WTC11 (cell line): ENCODE data around the gene ZBTB18. TPM values are rescaled to one million over a fixed set of nuclear protein-coding genes. Genes with fewer than 3 reads are reported as not detected.

Experiments
- ATAC-seq: fragments of 200-7000 bp; cut with Tn5 transposase; 2 replicates; pipeline ENCODE4 v1.10.0; 2021; ENCODE audit warnings: mild to moderate bottlenecking, moderate library complexity
- CTCF ChIA-PET: fragments of 300-600 bp; sonication (Branson Sonifier 250); formaldehyde crosslinking; loops from one replicate; lab custom pipeline; 2021; ENCODE audit warnings: antibody characterized with exemption; lab: Charles Lee
- POLR2A ChIA-PET: fragments of 350-600 bp; sonication (Branson Sonifier 250); formaldehyde crosslinking; loops from one replicate; lab custom pipeline; 2021; ENCODE audit warnings: antibody characterized with exemption; lab: Charles Lee
- DNase-seq: peaks from one replicate; pipeline ENCODE4 v3.0.0; 2021; ENCODE audit warnings: low spot score
- H3K27ac Mint-ChIP-seq: 2 replicates; pipeline ENCODE4 v1.8.0; 2021; ENCODE audit warnings: mixed read lengths
- H3K27me3 Mint-ChIP-seq: 2 replicates; pipeline ENCODE4 v1.8.0; 2021; ENCODE audit warnings: low read depth, mild to moderate bottlenecking, moderate library complexity, mixed read lengths
- H3K36me3 Mint-ChIP-seq: 2 replicates; pipeline ENCODE4 v1.8.0; 2021; ENCODE audit warnings: mixed read lengths
- H3K4me1 Mint-ChIP-seq: 2 replicates; pipeline ENCODE4 v1.8.0; 2022; ENCODE audit warnings: mixed read lengths
- H3K4me3 Mint-ChIP-seq: 2 replicates; pipeline ENCODE4 v1.8.0; 2021; ENCODE audit warnings: mild to moderate bottlenecking, moderate library complexity, mixed read lengths
- H3K9me3 Mint-ChIP-seq: 2 replicates; pipeline ENCODE4 v1.8.0; 2021; ENCODE audit warnings: mixed read lengths
- ATF1 ChIP-seq: sonication (generic); formaldehyde crosslinking; IDR thresholded peaks from 2 replicates; pipeline ENCODE4 v1.8.1; 2023; ENCODE audit warnings: mild to moderate bottlenecking, moderate library complexity, missing genetic modification reagents
- CREB1 ChIP-seq: sonication (generic); formaldehyde crosslinking; IDR thresholded peaks from 2 replicates; pipeline ENCODE4 v1.8.0; 2023; ENCODE audit warnings: mild to moderate bottlenecking, missing genetic modification reagents
- ESRRA ChIP-seq: sonication (generic); formaldehyde crosslinking; IDR thresholded peaks from 2 replicates; pipeline ENCODE4 v1.8.1; 2022; ENCODE audit warnings: mild to moderate bottlenecking, missing genetic modification reagents, borderline replicate concordance
- GABPB1 ChIP-seq: sonication (generic); formaldehyde crosslinking; IDR thresholded peaks from 2 replicates; pipeline ENCODE4 v1.8.1; 2023; ENCODE audit warnings: mild to moderate bottlenecking, missing genetic modification reagents
- JAZF1 ChIP-seq: fragments of 250-450 bp; sonication (Bioruptor Pico); IDR thresholded peaks from 2 replicates; pipeline ENCODE4 v1.9.0; 2021; ENCODE audit warnings: moderate library complexity, mild to moderate bottlenecking, inconsistent platforms
- MYBL2 ChIP-seq: sonication (generic); formaldehyde crosslinking; IDR thresholded peaks from 2 replicates; pipeline ENCODE4 v1.8.1; 2023; ENCODE audit warnings: mild to moderate bottlenecking, moderate library complexity, missing genetic modification reagents
- TCF7 ChIP-seq: sonication (generic); formaldehyde crosslinking; IDR thresholded peaks from 2 replicates; pipeline ENCODE4 v1.8.0; 2022; ENCODE audit warnings: mild to moderate bottlenecking, low read depth, missing genetic modification reagents, moderate library complexity
- TP53 ChIP-seq: sonication (generic); formaldehyde crosslinking; IDR thresholded peaks from 2 replicates; pipeline ENCODE4 v1.8.1; 2023; ENCODE audit warnings: mild to moderate bottlenecking, missing genetic modification reagents
- USF1 ChIP-seq: sonication (generic); formaldehyde crosslinking; IDR thresholded peaks from 2 replicates; pipeline ENCODE4 v1.8.0; 2022; ENCODE audit warnings: mild to moderate bottlenecking, missing genetic modification reagents
- ZBTB21 ChIP-seq: sonication (generic); formaldehyde crosslinking; IDR thresholded peaks from 2 replicates; pipeline ENCODE4 v1.8.1; 2023; ENCODE audit warnings: mild to moderate bottlenecking, missing genetic modification reagents, borderline replicate concordance
- ZNF121 ChIP-seq: sonication (generic); formaldehyde crosslinking; IDR thresholded peaks from 2 replicates; pipeline ENCODE4 v1.8.0; 2023; ENCODE audit warnings: missing genetic modification reagents
- ZNF263 ChIP-seq: sonication (generic); formaldehyde crosslinking; IDR thresholded peaks from 2 replicates; pipeline ENCODE4 v1.8.1; 2022; ENCODE audit warnings: low read depth, mild to moderate bottlenecking, moderate library complexity, missing genetic modification reagents
- ZNF396 ChIP-seq: fragments of 250-450 bp; sonication (Bioruptor Pico); IDR thresholded peaks from 2 replicates; pipeline ENCODE4 v1.8.0; 2021; ENCODE audit warnings: mild to moderate bottlenecking, moderate library complexity, borderline replicate concordance
- ZNF425 ChIP-seq: fragments of 250-450 bp; sonication (Bioruptor Pico); conservative IDR thresholded peaks from 2 replicates; pipeline ENCODE4 v1.9.0; 2021; ENCODE audit warnings: mild to moderate bottlenecking
- total RNA-seq: library from RNA; stranded (reverse); gene quantifications from 3 replicates; pipeline ENCODE4 v1.2.3, GENCODE V29; 2021
- TF ChIP-seq, protein P1 (sequence below): sonication (generic); formaldehyde crosslinking; IDR thresholded peaks from 2 replicates; pipeline ENCODE4 v1.8.1; 2022; ENCODE audit warnings: low read depth, missing genetic modification reagents, borderline replicate concordance
- TF ChIP-seq, protein P2 (sequence below): sonication (generic); formaldehyde crosslinking; IDR thresholded peaks from 2 replicates; pipeline ENCODE4 v1.8.0; 2023; ENCODE audit warnings: missing genetic modification reagents, mild to moderate bottlenecking, borderline replicate concordance
- TF ChIP-seq, protein P3 (sequence below): sonication (generic); formaldehyde crosslinking; IDR thresholded peaks from 2 replicates; pipeline ENCODE4 v1.8.1; 2023; ENCODE audit warnings: mild to moderate bottlenecking, missing genetic modification reagents, borderline replicate concordance
- TF ChIP-seq, protein P4 (sequence below): sonication (generic); formaldehyde crosslinking; IDR thresholded peaks from 2 replicates; pipeline ENCODE4 v1.8.0; 2022; ENCODE audit warnings: mild to moderate bottlenecking, missing genetic modification reagents
- TF ChIP-seq, protein P5 (sequence below): sonication (generic); formaldehyde crosslinking; IDR thresholded peaks from 2 replicates; pipeline ENCODE4 v1.8.1; 2023; ENCODE audit warnings: mild to moderate bottlenecking, missing genetic modification reagents, moderate library complexity

ZBTB18 gene
- total RNA-seq, 1 experiment from 2014 or later, result 16.0 TPM

DNA sequence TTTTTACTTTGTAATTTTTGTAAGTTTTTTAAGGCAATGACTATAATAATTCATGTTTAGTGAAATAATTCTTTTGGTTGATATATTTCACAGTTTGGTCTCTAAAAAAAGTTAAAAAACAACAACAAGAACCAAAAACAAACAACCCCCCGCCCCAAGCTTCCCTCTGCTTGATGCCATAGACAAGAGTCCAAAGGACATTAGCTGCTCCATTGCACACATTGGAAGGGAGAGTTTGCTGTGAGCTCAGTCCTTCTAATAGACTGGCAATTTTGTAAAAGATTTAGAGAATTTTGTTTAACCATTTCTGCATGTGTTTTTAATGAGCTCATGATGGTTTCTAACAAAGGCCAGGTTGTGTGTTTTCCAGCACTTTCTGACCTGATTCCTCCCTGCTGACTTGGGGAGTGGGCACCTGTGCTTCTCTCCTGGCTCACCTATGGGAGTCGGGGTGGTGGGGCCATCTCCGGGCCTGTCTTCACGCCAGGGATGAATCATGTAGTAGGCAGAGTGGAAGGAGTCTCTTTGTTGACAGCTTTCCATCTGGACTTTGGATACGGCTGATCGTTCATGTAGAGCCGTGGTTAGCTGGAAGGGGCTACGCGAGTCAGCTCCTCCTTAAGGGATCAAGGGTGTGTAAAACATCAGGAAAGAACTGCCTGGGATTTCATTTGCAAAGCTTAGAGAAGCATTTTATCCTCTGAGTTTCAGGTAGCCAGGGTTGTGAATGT, 14.1 kb downstream of the ZBTB18 start (continued):
- TF ChIP-seq, protein P1, sequence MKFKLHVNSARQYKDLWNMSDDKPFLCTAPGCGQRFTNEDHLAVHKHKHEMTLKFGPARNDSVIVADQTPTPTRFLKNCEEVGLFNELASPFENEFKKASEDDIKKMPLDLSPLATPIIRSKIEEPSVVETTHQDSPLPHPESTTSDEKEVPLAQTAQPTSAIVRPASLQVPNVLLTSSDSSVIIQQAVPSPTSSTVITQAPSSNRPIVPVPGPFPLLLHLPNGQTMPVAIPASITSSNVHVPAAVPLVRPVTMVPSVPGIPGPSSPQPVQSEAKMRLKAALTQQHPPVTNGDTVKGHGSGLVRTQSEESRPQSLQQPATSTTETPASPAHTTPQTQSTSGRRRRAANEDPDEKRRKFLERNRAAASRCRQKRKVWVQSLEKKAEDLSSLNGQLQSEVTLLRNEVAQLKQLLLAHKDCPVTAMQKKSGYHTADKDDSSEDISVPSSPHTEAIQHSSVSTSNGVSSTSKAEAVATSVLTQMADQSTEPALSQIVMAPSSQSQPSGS (CRISPR knock-in tag), result no peak

- H3K9me3 Mint-ChIP-seq, result no peaks in the 10 kb centered on the region
- no peak for TF ChIP-seq ZNF263 (CRISPR knock-in tag)
- no peak for TF ChIP-seq ZNF396 (CRISPR knock-in tag)
- no peak for TF ChIP-seq USF1 (CRISPR knock-in tag)
- TF ChIP-seq, protein P2, sequence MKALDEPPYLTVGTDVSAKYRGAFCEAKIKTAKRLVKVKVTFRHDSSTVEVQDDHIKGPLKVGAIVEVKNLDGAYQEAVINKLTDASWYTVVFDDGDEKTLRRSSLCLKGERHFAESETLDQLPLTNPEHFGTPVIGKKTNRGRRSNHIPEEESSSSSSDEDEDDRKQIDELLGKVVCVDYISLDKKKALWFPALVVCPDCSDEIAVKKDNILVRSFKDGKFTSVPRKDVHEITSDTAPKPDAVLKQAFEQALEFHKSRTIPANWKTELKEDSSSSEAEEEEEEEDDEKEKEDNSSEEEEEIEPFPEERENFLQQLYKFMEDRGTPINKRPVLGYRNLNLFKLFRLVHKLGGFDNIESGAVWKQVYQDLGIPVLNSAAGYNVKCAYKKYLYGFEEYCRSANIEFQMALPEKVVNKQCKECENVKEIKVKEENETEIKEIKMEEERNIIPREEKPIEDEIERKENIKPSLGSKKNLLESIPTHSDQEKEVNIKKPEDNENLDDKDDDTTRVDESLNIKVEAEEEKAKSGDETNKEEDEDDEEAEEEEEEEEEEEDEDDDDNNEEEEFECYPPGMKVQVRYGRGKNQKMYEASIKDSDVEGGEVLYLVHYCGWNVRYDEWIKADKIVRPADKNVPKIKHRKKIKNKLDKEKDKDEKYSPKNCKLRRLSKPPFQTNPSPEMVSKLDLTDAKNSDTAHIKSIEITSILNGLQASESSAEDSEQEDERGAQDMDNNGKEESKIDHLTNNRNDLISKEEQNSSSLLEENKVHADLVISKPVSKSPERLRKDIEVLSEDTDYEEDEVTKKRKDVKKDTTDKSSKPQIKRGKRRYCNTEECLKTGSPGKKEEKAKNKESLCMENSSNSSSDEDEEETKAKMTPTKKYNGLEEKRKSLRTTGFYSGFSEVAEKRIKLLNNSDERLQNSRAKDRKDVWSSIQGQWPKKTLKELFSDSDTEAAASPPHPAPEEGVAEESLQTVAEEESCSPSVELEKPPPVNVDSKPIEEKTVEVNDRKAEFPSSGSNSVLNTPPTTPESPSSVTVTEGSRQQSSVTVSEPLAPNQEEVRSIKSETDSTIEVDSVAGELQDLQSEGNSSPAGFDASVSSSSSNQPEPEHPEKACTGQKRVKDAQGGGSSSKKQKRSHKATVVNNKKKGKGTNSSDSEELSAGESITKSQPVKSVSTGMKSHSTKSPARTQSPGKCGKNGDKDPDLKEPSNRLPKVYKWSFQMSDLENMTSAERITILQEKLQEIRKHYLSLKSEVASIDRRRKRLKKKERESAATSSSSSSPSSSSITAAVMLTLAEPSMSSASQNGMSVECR (CRISPR knock-in tag), result no peak
- no peak for TF ChIP-seq ESRRA (CRISPR knock-in tag)
- no peak for TF ChIP-seq GABPB1 (CRISPR knock-in tag)
- TF ChIP-seq, protein P3, sequence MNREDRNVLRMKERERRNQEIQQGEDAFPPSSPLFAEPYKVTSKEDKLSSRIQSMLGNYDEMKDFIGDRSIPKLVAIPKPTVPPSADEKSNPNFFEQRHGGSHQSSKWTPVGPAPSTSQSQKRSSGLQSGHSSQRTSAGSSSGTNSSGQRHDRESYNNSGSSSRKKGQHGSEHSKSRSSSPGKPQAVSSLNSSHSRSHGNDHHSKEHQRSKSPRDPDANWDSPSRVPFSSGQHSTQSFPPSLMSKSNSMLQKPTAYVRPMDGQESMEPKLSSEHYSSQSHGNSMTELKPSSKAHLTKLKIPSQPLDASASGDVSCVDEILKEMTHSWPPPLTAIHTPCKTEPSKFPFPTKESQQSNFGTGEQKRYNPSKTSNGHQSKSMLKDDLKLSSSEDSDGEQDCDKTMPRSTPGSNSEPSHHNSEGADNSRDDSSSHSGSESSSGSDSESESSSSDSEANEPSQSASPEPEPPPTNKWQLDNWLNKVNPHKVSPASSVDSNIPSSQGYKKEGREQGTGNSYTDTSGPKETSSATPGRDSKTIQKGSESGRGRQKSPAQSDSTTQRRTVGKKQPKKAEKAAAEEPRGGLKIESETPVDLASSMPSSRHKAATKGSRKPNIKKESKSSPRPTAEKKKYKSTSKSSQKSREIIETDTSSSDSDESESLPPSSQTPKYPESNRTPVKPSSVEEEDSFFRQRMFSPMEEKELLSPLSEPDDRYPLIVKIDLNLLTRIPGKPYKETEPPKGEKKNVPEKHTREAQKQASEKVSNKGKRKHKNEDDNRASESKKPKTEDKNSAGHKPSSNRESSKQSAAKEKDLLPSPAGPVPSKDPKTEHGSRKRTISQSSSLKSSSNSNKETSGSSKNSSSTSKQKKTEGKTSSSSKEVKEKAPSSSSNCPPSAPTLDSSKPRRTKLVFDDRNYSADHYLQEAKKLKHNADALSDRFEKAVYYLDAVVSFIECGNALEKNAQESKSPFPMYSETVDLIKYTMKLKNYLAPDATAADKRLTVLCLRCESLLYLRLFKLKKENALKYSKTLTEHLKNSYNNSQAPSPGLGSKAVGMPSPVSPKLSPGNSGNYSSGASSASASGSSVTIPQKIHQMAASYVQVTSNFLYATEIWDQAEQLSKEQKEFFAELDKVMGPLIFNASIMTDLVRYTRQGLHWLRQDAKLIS (CRISPR knock-in tag), result no peak
- no peak for TF ChIP-seq TCF7
- TF ChIP-seq, protein P4, sequence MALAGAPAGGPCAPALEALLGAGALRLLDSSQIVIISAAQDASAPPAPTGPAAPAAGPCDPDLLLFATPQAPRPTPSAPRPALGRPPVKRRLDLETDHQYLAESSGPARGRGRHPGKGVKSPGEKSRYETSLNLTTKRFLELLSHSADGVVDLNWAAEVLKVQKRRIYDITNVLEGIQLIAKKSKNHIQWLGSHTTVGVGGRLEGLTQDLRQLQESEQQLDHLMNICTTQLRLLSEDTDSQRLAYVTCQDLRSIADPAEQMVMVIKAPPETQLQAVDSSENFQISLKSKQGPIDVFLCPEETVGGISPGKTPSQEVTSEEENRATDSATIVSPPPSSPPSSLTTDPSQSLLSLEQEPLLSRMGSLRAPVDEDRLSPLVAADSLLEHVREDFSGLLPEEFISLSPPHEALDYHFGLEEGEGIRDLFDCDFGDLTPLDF (CRISPR knock-in tag), result no peak
- no peak for TF ChIP-seq TP53 (CRISPR knock-in tag)
- no peak for TF ChIP-seq CREB1 (CRISPR knock-in tag)
- TF ChIP-seq ATF1 (CRISPR knock-in tag), result no peak
- TF ChIP-seq JAZF1 (CRISPR knock-in tag), result no peak
- TF ChIP-seq MYBL2, result no peak
- no peak for TF ChIP-seq ZNF425 (CRISPR knock-in tag)
- TF ChIP-seq ZBTB21 (CRISPR knock-in tag), result no peak
- no peak for TF ChIP-seq ZNF121 (CRISPR knock-in tag)
- TF ChIP-seq, protein P5, sequence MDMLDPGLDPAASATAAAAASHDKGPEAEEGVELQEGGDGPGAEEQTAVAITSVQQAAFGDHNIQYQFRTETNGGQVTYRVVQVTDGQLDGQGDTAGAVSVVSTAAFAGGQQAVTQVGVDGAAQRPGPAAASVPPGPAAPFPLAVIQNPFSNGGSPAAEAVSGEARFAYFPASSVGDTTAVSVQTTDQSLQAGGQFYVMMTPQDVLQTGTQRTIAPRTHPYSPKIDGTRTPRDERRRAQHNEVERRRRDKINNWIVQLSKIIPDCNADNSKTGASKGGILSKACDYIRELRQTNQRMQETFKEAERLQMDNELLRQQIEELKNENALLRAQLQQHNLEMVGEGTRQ (CRISPR knock-in tag), result no peak
Observed at GRCh38 chr1:244065960-244066388, 14.9 kb downstream of the ZBTB18 start.

More at GRCh38 chr1:244065960-244066388, 14.9 kb downstream of the ZBTB18 start:
- ChIA-PET POLR2A (interaction anchor here (0.7 kb wide), 2 partner anchors 97 to 651 kb away, joined by 3 to 4 read pairs; no protein-coding TSS in a partner anchor), CTCF (interaction anchor here (1.2 to 1.3 kb wide), 2 partner anchors 14 to 145 kb away, joined by 3 read pairs; partner anchors contain the start of gene ZBTB18)
- Mint-ChIP-seq H3K4me3 (no peak overlapping the region), H3K4me1 (peaks cover 32% of the 10 kb centered on the region), H3K27ac (no peak overlapping the region), H3K36me3 (no peaks in the 10 kb centered on the region), H3K27me3 (peaks cover 10% of the 10 kb centered on the region)
- ATAC-seq, result no peak
- DNase-seq, result no peak
